ENCODE data around the gene PBRM1. TPM values are rescaled to one million over a fixed set of nuclear protein-coding genes. Genes with fewer than 3 reads are reported as not detected.

Gene PBRM1
- total and polyA plus RNA-seq, 2 experiments from 2014 or later: 57.5 to 72.5 TPM

DNA sequence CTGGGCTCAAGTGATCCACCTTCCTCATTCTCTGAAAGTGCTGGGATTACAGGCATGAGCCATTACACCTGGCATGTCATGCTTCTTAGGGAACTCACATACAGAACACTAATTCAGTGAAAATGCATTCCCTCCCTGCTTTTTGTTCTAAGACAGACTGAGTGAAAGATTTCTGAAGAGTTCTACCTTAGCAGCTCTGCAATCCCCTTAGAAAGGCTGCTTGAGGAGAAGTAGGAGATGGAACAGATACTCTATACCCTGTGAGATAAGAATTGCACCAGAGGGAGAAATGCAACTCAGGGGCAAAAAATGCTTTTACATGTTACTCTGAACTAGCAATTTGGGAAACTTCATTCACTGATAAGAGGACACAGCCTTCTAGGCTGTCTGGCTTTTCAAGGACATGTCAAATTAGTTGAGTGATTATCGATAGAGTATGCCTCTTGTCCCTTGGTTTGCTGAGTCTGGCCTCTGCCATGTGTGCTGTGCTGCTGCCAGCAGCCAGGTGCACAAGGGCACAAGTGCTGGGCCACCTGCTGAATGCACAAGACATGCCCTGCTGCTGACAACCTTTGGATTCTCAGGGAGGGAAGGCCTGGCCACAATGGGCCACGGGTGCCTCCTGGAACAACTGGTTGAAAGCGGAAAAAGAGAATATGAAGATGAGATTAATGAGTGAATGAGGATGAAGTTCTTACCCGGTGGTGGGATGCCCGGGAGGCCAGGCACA is 131.5 kb downstream of the PBRM1 start:
- H3K9me3 Mint-ChIP-seq: no peaks in the 10 kb centered on the region
- H2AFZ ChIP-seq: no peak overlapping the region
- no peaks in the 10 kb centered on the region for H3K9me2 ChIP-seq (ENCODE audit: insufficient read depth)
- H3K27ac Mint-ChIP-seq: no peak overlapping the region
- H3K36me3 Mint-ChIP-seq (ENCODE audit: low read depth): peaks cover 14% of the 10 kb centered on the region
- ATAC-seq (no peak), DNase-seq (ENCODE audit: low spot score) (no peak)
- H3K4me3 Mint-ChIP-seq: no peak overlapping the region
- H3K4me1 Mint-ChIP-seq: peaks cover 17% of the 10 kb centered on the region; the same call in 2 of the 3 replicates
- H3K36me3 ChIP-seq (ENCODE audit: insufficient read depth): peaks cover 10% of the 10 kb centered on the region
- no peaks in the 10 kb centered on the region for H3F3A ChIP-seq (replicated peaks; ENCODE audit: low read depth)
- peaks cover 2% of the 10 kb centered on the region for H3K27me3 Mint-ChIP-seq (ENCODE audit: insufficient read depth, low read depth, poor library complexity)
- no peaks in the 10 kb centered on the region for H3K27me3 ChIP-seq (ENCODE audit: insufficient read depth)
- H3K79me2 ChIP-seq (replicated peaks; ENCODE audit: insufficient read depth): no peaks in the 10 kb centered on the region
- H3K27ac ChIP-seq (ENCODE audit: low read depth): no peak overlapping the region
- H4K20me1 ChIP-seq (replicated peaks; ENCODE audit: insufficient read depth): no peaks in the 10 kb centered on the region
- H3K4me1 ChIP-seq (ENCODE audit: insufficient read depth): peaks cover 7% of the 10 kb centered on the region; the same call in 1 of the 2 replicates
- H3K4me3 ChIP-seq: no peak overlapping the region
- TF ChIP-seq, protein P1, sequence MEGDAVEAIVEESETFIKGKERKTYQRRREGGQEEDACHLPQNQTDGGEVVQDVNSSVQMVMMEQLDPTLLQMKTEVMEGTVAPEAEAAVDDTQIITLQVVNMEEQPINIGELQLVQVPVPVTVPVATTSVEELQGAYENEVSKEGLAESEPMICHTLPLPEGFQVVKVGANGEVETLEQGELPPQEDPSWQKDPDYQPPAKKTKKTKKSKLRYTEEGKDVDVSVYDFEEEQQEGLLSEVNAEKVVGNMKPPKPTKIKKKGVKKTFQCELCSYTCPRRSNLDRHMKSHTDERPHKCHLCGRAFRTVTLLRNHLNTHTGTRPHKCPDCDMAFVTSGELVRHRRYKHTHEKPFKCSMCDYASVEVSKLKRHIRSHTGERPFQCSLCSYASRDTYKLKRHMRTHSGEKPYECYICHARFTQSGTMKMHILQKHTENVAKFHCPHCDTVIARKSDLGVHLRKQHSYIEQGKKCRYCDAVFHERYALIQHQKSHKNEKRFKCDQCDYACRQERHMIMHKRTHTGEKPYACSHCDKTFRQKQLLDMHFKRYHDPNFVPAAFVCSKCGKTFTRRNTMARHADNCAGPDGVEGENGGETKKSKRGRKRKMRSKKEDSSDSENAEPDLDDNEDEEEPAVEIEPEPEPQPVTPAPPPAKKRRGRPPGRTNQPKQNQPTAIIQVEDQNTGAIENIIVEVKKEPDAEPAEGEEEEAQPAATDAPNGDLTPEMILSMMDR (conservative IDR thresholded peaks at IDR 0.05; ENCODE audit: low read depth in 2 of 2): no peak
- TF ChIP-seq, protein P2, sequence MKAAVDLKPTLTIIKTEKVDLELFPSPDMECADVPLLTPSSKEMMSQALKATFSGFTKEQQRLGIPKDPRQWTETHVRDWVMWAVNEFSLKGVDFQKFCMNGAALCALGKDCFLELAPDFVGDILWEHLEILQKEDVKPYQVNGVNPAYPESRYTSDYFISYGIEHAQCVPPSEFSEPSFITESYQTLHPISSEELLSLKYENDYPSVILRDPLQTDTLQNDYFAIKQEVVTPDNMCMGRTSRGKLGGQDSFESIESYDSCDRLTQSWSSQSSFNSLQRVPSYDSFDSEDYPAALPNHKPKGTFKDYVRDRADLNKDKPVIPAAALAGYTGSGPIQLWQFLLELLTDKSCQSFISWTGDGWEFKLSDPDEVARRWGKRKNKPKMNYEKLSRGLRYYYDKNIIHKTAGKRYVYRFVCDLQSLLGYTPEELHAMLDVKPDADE (IDR thresholded peaks at IDR 0.05): no peak
- TF ChIP-seq POLR2AphosphoS5 (IDR thresholded peaks at IDR 0.05; ENCODE audit: low read depth) (no peak), ZNF114 (CRISPR knock-in tag; IDR thresholded peaks at IDR 0.05) (no peak), CREB1 (CRISPR knock-in tag; IDR thresholded peaks at IDR 0.05; ENCODE audit: low read depth) (no peak), NANOG (IDR thresholded peaks at IDR 0.05; ENCODE audit: borderline replicate concordance) (no peak), EZH2phosphoT487 (IDR thresholded peaks at IDR 0.05; ENCODE audit: unreplicated experiment) (no peak), EZH2 (IDR thresholded peaks at IDR 0.05; ENCODE audit: low read depth, unreplicated experiment) (no peak), STAT1 (IDR thresholded peaks at IDR 0.05; ENCODE audit: unreplicated experiment) (no peak)
- TF ChIP-seq, protein P3, sequence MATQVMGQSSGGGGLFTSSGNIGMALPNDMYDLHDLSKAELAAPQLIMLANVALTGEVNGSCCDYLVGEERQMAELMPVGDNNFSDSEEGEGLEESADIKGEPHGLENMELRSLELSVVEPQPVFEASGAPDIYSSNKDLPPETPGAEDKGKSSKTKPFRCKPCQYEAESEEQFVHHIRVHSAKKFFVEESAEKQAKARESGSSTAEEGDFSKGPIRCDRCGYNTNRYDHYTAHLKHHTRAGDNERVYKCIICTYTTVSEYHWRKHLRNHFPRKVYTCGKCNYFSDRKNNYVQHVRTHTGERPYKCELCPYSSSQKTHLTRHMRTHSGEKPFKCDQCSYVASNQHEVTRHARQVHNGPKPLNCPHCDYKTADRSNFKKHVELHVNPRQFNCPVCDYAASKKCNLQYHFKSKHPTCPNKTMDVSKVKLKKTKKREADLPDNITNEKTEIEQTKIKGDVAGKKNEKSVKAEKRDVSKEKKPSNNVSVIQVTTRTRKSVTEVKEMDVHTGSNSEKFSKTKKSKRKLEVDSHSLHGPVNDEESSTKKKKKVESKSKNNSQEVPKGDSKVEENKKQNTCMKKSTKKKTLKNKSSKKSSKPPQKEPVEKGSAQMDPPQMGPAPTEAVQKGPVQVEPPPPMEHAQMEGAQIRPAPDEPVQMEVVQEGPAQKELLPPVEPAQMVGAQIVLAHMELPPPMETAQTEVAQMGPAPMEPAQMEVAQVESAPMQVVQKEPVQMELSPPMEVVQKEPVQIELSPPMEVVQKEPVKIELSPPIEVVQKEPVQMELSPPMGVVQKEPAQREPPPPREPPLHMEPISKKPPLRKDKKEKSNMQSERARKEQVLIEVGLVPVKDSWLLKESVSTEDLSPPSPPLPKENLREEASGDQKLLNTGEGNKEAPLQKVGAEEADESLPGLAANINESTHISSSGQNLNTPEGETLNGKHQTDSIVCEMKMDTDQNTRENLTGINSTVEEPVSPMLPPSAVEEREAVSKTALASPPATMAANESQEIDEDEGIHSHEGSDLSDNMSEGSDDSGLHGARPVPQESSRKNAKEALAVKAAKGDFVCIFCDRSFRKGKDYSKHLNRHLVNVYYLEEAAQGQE (IDR thresholded peaks at IDR 0.05; ENCODE audit: unreplicated experiment): no peak
- H3K4me2 ChIP-seq: no peak overlapping the region

Data from GM23338 (cell line).